ENCODE data around the gene SFXN5. TPM values are rescaled to one million over a fixed set of nuclear protein-coding genes. Genes with fewer than 3 reads are reported as not detected.

Gene SFXN5
- polyA plus RNA-seq, 3 donors: 5.9 to 28.6 (median 9.5) TPM

DNA sequence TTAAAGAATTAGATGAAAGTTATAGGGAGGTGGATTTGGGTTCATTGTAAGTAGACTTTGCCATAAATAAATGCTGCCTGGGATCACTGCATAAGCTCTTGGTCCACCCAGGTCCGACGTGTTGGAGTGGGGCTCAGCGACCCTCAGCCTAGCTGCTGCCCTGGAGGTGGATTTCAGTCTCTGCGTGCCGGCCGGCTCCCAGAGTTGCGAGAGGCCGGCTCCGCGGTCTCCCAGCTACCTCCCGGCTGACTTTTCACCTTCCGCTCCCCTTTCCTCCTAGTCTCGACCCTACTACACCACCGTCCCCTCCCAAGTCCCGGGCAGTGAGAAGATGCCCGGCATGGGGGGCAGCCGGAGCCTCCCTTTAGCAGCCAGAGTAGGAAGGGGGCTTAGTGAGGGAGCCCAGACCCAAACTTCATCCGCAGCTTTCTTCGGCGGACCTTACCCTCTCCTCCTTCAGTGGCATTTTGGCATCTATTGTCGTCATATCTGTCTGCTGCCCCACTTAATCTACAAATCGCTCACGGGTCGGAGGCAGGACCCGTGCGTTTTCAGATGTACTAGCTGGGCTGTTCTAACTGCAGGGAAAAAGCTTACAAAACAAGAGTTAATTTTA is 146.1 kb downstream of the SFXN5 start:
- H3K36me3 Mint-ChIP-seq: no peaks in the 10 kb centered on the region
- Histone ChIP-seq H3K27ac (ENCODE audit: low read depth in 1 of 2, low read length in 2 of 2) (no peak overlapping the region), H3K9ac (ENCODE audit: insufficient read depth, low read length, poor library complexity, severe bottlenecking) (no peak overlapping the region), H3K9me3 (replicated peaks in 1 of 2; ENCODE audit: control insufficient read depth in 1 of 2, insufficient read depth in 1 of 2, low read length in 2 of 2) (peaks cover 0 to 52% of the 10 kb centered on the region in 2 donors), H3K79me2 (ENCODE audit: insufficient read depth, low read length) (no peaks in the 10 kb centered on the region), H4K20me1 (ENCODE audit: insufficient read depth, low read length) (no peaks in the 10 kb centered on the region), H2AFZ (ENCODE audit: insufficient read depth, low read depth, low read length, poor library complexity, severe bottlenecking) (no peak overlapping the region), H3K4me1 (ENCODE audit: control insufficient read depth in 1 of 2, insufficient read depth in 2 of 2, low read length in 2 of 2) (peaks cover 5 to 6% of the 10 kb centered on the region in 2 donors), H3K36me3 (replicated peaks in 1 of 2; ENCODE audit: control insufficient read depth in 1 of 2, insufficient read depth in 2 of 2, low read length in 2 of 2) (no peaks in the 10 kb centered on the region), H3K27me3 (ENCODE audit: control insufficient read depth in 2 of 2, insufficient read depth in 2 of 2, low read length in 2 of 2) (peaks cover 91 to 100% of the 10 kb centered on the region in 2 donors), H3K4me2 (replicated peaks; ENCODE audit: extremely low read depth, low read length, poor library complexity, severe bottlenecking) (no peak overlapping the region), H3K4me3 (replicated peaks in 1 of 3; ENCODE audit: low read depth in 2 of 3, low read length in 3 of 3) (no peak overlapping the region)
- no peak overlapping the region for H3K27ac Mint-ChIP-seq
- no peak for DNase-seq
- peaks cover 48 to 54% (median 53%) of the 10 kb centered on the region in 3 donors for H3K27me3 Mint-ChIP-seq (ENCODE audit: low read depth in 3 of 3)
- WGBS (ENCODE audit: insufficient coverage): 7% methylated on average over 10 of the region's 26 CpGs
- H3K4me1 Mint-ChIP-seq: peaks cover 7% of the 10 kb centered on the region
- intact Hi-C loops (cut with micrococcal nuclease): no loop called here
- peaks cover 0 to 8% (median 0%) of the 10 kb centered on the region in 7 donors for H3K9me3 Mint-ChIP-seq
- TF ChIP-seq CTCF (IDR thresholded peaks at IDR 0.05): no peak
- peak overlapping the region in 1 of 2 donors; percentile 75 for H3K4me3 Mint-ChIP-seq

DNA sequence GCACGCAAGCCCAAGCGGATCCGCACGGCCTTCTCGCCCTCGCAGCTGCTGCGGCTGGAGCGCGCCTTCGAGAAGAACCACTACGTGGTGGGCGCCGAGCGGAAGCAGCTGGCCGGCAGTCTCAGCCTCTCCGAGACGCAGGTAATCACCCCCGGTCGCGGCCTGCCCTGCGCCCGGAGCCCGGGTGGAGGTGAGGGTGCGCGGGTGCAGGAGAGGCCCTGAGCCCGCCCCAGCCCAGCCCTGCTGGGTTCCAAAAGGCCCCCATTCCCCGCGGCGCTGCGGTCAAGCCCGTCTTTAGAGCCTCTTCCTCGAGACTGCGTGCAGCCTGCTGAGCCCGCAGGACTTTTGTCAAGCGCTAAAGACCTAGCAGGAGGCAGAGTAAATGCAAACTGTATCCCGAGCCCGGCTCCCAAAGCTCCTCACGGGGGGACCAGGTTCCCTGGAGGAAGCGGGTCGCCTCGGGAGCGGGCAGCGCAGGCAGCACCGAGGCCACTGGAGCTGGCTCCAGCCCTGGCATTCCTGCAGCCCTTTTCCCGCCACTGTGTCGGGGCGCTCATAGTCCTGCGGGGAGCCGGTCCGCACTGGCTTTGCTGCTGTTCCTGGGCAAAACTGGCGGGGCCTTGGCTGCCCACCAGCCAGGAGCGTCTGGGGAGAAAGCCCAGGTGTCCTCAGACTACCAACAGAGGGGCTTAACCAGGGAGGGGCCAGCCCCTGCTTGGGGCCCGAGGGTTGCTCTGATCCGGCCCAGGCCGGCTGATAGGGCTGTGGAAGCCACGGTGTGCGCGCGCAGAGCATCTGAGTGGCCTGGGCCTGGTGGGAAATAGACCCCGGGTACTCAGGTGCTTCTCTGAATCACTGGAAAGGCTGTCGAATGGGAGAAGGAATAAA is 146.9 kb downstream of the SFXN5 start:
- H2AFZ ChIP-seq (ENCODE audit: insufficient read depth, low read depth, low read length, poor library complexity, severe bottlenecking): no peak overlapping the region
- TF ChIP-seq CTCF (IDR thresholded peaks at IDR 0.05): no peak
- H3K27me3 ChIP-seq (ENCODE audit: control insufficient read depth in 2 of 2, insufficient read depth in 2 of 2, low read length in 2 of 2): peaks cover 91 to 100% of the 10 kb centered on the region in 2 donors
- peaks cover 12% of the 10 kb centered on the region for H3K4me1 Mint-ChIP-seq
- H3K4me2 ChIP-seq (replicated peaks; ENCODE audit: extremely low read depth, low read length, poor library complexity, severe bottlenecking): no peak overlapping the region
- intact Hi-C loops (cut with micrococcal nuclease): no loop called here
- no peaks in the 10 kb centered on the region for H4K20me1 ChIP-seq (ENCODE audit: insufficient read depth, low read length)
- H3K36me3 ChIP-seq (replicated peaks in 1 of 2; ENCODE audit: control insufficient read depth in 1 of 2, insufficient read depth in 2 of 2, low read length in 2 of 2): no peaks in the 10 kb centered on the region
- peak overlapping the region in 1 of 2 donors; percentile 75 for H3K4me3 Mint-ChIP-seq
- no peaks in the 10 kb centered on the region for H3K36me3 Mint-ChIP-seq
- H3K9me3 ChIP-seq (replicated peaks in 1 of 2; ENCODE audit: control insufficient read depth in 1 of 2, insufficient read depth in 1 of 2, low read length in 2 of 2): peaks cover 4 to 57% of the 10 kb centered on the region in 2 donors
- H3K4me1 ChIP-seq (ENCODE audit: control insufficient read depth in 1 of 2, insufficient read depth in 2 of 2, low read length in 2 of 2): peaks cover 10 to 12% of the 10 kb centered on the region in 2 donors
- no peak for DNase-seq
- 5% methylated on average over 61 of the region's 61 CpGs for WGBS (ENCODE audit: insufficient coverage)
- no peak overlapping the region for H3K9ac ChIP-seq (ENCODE audit: insufficient read depth, low read length, poor library complexity, severe bottlenecking)
- H3K27me3 Mint-ChIP-seq (ENCODE audit: low read depth in 3 of 3): peaks cover 57 to 62% (median 62%) of the 10 kb centered on the region in 3 donors
- H3K27ac ChIP-seq (ENCODE audit: low read depth in 1 of 2, low read length in 2 of 2): no peak overlapping the region
- H3K9me3 Mint-ChIP-seq: peaks cover 0 to 10% (median 0%) of the 10 kb centered on the region in 7 donors
- H3K27ac Mint-ChIP-seq: no peak overlapping the region
- H3K79me2 ChIP-seq (ENCODE audit: insufficient read depth, low read length): no peaks in the 10 kb centered on the region
- H3K4me3 ChIP-seq (replicated peaks in 1 of 3; ENCODE audit: low read depth in 2 of 3, low read length in 3 of 3): no peak overlapping the region
